Sigmoid colon (tissue), 4 donors: ENCODE measurements around the gene BAG1.

ENCODE experiments used
- POLR2AphosphoS5 ChIP-seq, 4 donors: sonication (generic); formaldehyde crosslinking; IDR thresholded peaks; one replicate each; pipeline ENCODE4 v1.6.1; 2017; ENCODE audit warnings: antibody characterized with exemption in 4 of 4
- TF ChIP-seq, protein P1 (sequence below), 4 experiments: fragments of 450-650 bp in 3 of 4; fragments of 200-600 bp in 1 of 4; IDR thresholded peaks; one replicate each; pipeline ENCODE4 v1.5.1; 2016 to 2019; ENCODE audit warnings: antibody characterized with exemption in 4 of 4, mild to moderate bottlenecking in 3 of 4, moderate library complexity in 2 of 4

GRCh38 chr9:33242609-33243134, 21.8 kb downstream of the BAG1 start:
- TF ChIP-seq POLR2AphosphoS5 (IDR thresholded peaks at IDR 0.05), result no peak
- TF ChIP-seq, protein P1, sequence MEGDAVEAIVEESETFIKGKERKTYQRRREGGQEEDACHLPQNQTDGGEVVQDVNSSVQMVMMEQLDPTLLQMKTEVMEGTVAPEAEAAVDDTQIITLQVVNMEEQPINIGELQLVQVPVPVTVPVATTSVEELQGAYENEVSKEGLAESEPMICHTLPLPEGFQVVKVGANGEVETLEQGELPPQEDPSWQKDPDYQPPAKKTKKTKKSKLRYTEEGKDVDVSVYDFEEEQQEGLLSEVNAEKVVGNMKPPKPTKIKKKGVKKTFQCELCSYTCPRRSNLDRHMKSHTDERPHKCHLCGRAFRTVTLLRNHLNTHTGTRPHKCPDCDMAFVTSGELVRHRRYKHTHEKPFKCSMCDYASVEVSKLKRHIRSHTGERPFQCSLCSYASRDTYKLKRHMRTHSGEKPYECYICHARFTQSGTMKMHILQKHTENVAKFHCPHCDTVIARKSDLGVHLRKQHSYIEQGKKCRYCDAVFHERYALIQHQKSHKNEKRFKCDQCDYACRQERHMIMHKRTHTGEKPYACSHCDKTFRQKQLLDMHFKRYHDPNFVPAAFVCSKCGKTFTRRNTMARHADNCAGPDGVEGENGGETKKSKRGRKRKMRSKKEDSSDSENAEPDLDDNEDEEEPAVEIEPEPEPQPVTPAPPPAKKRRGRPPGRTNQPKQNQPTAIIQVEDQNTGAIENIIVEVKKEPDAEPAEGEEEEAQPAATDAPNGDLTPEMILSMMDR (IDR thresholded peaks at IDR 0.05), result no peak
